GM12873 (cell line): ENCODE results near the gene NASP.
A peak's percentile ranks its signal among the peaks of the same experiment; 100 is the strongest.

Experiments
- CTCF ChIP-seq: IDR thresholded peaks from 2 replicates; pipeline ENCODE4 v1.5.1; 2012; ENCODE audit warnings: low read depth, mild to moderate bottlenecking, moderate library complexity, low read length, control low read depth; ENCODE audit not compliant: insufficient read depth; ENCODE audit errors: missing control alignments

NASP gene

GRCh38 chr1:45583666-45584350 lies at the start of gene NASP:
NASP (plus strand) TSS chr1:45584041; CDS start chr1:45584147, 106 bp downstream.
- peak; percentile 17 for TF ChIP-seq CTCF

GRCh38 chr1:45535988-45536766 lies 47.7 kb upstream of the NASP start:
- TF ChIP-seq CTCF, result no peak

- no peak for TF ChIP-seq CTCF
These were observed 47.0 kb upstream of the NASP start for GRCh38 chr1:45536886-45537285.

- TF ChIP-seq CTCF, result no peak
These were observed 42.6 kb upstream of the NASP start for GRCh38 chr1:45541193-45541592.

- TF ChIP-seq CTCF, result no peak
These were observed 41.2 kb upstream of the NASP start for GRCh38 chr1:45542591-45542990.

- no peak for TF ChIP-seq CTCF
These were observed 40.0 kb upstream of the NASP start for GRCh38 chr1:45543581-45544417.

GRCh38 chr1:45544530-45544929 lies 39.3 kb upstream of the NASP start:
- TF ChIP-seq CTCF, result no peak
